M059J (cell line): ENCODE measurements around the gene PRPS1L1. TPM values are rescaled to one million over a fixed set of nuclear protein-coding genes. Genes with fewer than 3 reads are reported as not detected.

ENCODE experiments used
- DNase-seq: peaks from one replicate; pipeline ENCODE4 v3.0.0-alpha.2; 2012; ENCODE audit warnings: low read depth
- total RNA-seq: library from RNA; depleted of rRNA; stranded (reverse); fragments of >200 nt; shearing (Covaris generic); gene quantifications from 2 replicates; pipeline ENCODE4 v1.2.3, GENCODE V29; 2014; rRNA removed

PRPS1L1 gene
- not detected in 2 replicates for total RNA-seq

- no peak for DNase-seq
These were observed at the start of gene PRPS1L1 for GRCh38 chr7:18027628-18028027. TSS of gene PRPS1L1 (minus strand) at chr7:18027846.

- no peak for DNase-seq
These were observed 48.8 kb upstream of the PRPS1L1 start for GRCh38 chr7:18076461-18076860.

- DNase-seq = no peak
These were observed 41.1 kb upstream of the PRPS1L1 start for GRCh38 chr7:18068745-18069144.

GRCh38 chr7:18064242-18064838 is 36.7 kb upstream of the PRPS1L1 start:
- DNase-seq = peak; percentile 25

DNA sequence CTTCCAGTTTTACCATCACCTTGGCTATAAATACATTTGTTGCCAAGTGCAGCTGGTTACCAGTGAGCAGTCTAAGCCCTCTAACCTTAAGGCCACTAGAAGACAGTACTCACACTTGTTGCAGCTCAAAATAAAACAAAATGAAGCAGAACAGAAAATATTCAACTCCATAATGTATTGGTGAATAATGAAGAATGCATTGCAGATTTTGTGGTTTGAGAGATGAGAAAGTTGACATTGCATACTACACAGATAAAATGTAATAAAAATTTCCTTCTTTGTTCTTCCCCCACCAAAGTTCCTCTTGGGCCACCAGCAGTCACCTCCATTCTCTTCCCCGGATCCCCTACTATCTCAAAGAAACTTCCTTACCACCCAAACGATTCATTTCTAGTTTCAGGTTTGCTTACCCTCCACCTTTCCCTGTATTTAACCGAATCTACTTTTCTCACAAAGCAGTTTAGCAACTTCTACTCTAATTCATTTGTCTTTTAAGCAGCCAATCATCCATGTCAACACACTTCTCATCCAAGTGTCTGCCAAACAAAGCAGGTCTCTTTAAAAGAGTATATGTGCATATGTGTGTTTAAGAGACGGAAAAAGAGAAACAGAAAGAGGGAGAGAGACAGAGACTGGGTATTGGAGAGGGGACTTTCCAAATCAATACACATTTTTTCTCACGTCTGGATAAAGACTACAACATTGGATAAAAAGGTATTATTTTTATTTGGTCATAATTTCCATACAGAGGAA is 35.7 kb upstream of the PRPS1L1 start:
- DNase-seq = no peak

GRCh38 chr7:18059171-18059570 is 31.5 kb upstream of the PRPS1L1 start:
- no peak for DNase-seq

DNA sequence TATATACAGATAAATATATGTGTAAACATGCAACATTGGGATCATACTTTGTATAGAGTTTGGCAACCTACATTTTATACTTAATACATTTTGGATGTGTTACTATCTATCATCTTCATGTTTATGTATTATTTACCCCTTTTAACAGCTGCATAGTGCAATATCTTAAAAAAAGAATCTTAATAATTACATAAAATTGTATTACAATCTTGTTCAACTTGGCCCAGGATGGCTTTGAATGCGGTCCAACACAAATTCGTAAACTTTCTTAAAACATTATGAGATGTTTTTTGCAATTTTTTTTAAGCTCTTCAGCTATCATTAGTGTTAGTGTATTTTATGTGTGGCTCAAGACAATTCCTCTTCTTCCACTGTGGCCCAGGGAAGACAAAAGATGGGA is 26.3 kb upstream of the PRPS1L1 start:
- DNase-seq = no peak

GRCh38 chr7:18053177-18053928 is 25.7 kb upstream of the PRPS1L1 start:
- no peak for DNase-seq

DNA sequence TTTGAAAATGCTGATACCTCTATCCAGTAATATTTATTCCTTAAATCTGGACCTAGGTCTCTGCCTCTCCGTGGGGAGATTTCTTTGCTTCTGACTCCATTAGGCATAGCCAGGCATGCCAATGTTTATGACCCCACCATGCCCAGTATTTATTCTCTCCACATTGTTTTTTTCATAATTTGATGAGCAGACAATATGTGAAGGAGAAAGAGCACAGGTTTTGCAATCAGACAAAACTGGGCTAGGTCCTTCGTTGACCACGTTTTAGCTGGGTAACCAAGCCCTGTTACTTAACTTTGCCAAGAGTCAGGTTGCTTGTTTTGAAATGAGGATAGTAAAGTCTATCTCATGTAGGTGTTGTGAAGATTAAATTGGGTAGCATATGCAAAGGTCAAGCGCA is 21.6 kb upstream of the PRPS1L1 start:
- no peak for DNase-seq

GRCh38 chr7:18046601-18047000 is 19.0 kb upstream of the PRPS1L1 start:
- DNase-seq = no peak

- no peak for DNase-seq
These were observed 17.5 kb upstream of the PRPS1L1 start for GRCh38 chr7:18045171-18045570.

DNA sequence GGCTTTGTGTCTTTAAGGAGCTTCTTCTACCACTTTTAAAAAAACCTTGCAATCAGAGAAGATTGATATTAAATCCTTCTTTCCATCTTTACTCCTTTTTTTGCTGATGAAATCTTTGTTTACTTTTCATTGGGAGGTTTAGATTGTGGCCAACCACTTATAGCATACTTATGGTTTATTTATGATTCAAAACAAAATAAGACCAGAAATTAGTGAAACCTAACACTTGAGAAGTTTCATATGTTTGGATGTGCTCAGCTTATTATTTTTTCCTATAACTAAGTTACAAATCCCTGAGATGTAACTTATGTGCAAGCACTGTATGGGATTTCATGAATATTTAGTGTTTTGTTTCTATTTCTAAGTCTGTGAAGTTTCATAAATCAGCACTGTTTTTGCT is 13.5 kb upstream of the PRPS1L1 start:
- DNase-seq = no peak

GRCh38 chr7:18040196-18040595 is 12.6 kb upstream of the PRPS1L1 start:
- DNase-seq = peak; percentile 75

DNA sequence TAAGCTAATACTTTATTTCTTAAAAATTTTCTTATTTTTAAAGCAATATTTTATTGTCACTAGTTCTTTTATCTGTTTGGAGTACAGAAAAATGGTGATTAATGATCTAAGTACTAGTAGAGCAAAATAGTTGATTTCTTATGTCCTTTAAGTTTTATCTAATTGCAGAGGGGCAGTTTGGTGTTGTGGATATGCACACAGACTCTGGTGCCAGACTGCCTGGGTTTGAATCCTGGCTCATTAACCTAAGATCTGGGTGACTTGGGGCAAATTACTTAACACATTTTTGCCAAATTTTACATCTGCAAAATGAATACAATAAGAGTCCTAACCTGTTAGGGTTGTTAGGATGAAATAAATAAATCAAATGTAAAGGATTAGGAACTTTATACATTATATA is 10.7 kb upstream of the PRPS1L1 start:
- DNase-seq = no peak

DNA sequence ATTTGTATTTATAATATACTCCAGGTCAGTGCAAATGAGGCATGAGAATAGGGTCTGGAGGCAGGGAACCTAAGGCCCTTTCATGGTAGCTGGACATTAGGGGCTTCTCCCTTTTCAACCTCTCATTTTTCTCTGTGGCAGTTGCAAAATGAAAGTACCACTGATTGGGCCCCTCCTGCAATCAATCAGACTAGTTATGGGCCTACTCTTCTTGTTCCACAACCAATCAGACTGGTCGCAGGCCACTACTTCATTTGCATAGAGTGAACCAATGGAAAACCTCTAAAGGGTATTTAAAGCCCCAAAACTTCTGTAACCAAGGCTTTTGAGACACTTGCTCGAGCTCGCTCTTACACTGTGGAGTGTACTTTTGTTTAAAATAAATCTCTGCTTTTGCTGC is 10.0 kb upstream of the PRPS1L1 start:
- peak; percentile 62 for DNase-seq

GRCh38 chr7:18036783-18037182 is 9.1 kb upstream of the PRPS1L1 start:
- no peak for DNase-seq

- DNase-seq = no peak
These were observed 3.1 kb upstream of the PRPS1L1 start for GRCh38 chr7:18030758-18031157.

GRCh38 chr7:18020138-18020715 is 7.4 kb downstream of the PRPS1L1 start:
- DNase-seq = peak; percentile 26

- peak; percentile 74 for DNase-seq
These were observed 8.1 kb downstream of the PRPS1L1 start for GRCh38 chr7:18019555-18019954.

GRCh38 chr7:18018296-18019215 is 9.1 kb downstream of the PRPS1L1 start:
- DNase-seq = no peak
